ENCODE data around the gene FAM53A. TPM values are rescaled to one million over a fixed set of nuclear protein-coding genes. Genes with fewer than 3 reads are reported as not detected.

The FAM53A gene
- total RNA-seq, 1 experiment from 2014 or later = 3.1 TPM

DNA sequence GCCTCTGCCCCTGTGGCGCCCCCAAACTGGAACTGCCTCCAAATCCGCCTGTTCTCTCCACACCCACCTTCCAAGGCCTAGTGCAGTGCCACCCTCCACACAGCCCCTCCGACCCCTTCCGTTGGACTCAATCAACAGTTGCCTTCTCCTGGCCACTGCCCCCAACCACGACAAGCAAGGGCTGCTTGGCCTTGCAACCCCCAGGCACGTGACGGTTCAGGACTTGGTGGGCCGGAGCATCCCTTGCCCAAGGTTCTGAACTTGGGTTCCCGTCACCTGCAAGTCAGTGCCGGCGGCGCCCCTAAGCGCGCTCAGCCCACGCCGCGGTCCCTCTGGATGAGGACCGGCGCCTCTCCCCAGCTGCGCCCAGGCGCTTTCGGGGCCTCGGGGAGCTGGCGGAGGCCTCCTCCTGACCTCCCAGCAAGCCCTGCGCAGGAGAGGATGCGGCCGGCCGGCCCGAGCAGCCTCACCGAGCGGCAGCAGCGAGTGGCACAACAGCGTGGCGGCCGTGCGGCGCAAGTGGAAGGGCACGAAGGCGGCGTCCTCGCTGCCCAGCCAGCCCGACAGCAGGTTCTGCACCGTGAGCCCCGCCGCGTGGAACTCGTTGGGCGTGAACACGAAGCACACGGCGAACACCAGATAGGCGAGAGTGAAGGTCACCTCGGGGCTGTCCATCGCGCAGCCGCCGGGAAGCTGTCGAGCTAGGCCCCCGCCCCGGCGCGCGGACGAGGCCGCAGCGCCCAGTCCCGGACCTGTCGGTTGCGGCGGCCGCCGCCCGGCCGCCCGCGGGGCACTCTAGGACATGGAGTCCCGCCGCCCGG, 36.3 kb upstream of the FAM53A start:
- intact Hi-C loops (cut with micrococcal nuclease) = no loop called here
- Histone ChIP-seq H3K9me3 (ENCODE audit: low read length) (no peaks in the 10 kb centered on the region), H3K79me2 (ENCODE audit: low read length) (peaks cover 81% of the 10 kb centered on the region), H3K4me3 (ENCODE audit: low read length) (peak overlapping the region; percentile 88), H3K9ac (ENCODE audit: low read length) (peak overlapping the region; percentile 82), H3K9me2 (replicated peaks; ENCODE audit: low read length) (no peaks in the 10 kb centered on the region), H3F3A (ENCODE audit: low read length, unreplicated experiment) (no peaks in the 10 kb centered on the region), H3K4me1 (ENCODE audit: insufficient read depth, low read length) (peaks cover 19% of the 10 kb centered on the region), H3K27ac (ENCODE audit: low read length) (peak overlapping the region; percentile 51), H2AFZ (ENCODE audit: low read length) (peak overlapping the region; percentile 41; the same call in 1 of the 2 replicates), H3K36me3 (ENCODE audit: low read depth, low read length) (peaks cover 8% of the 10 kb centered on the region), H3K27me3 (ENCODE audit: low read length) (no peaks in the 10 kb centered on the region), H4K20me1 (ENCODE audit: low read length) (no peaks in the 10 kb centered on the region), H3K4me2 (ENCODE audit: low read length) (peak overlapping the region; percentile 99)
- POLR2A ChIA-PET (ENCODE audit: unreplicated experiment) = interaction anchor here (0.6 to 0.7 kb wide), 2 partner anchors 8 to 37 kb away, joined by 3 to 10 read pairs; partner anchors contain the start of gene SLBP
- BruUV-seq (replicated peaks) = no TSS peak
- ATAC-seq (peak; percentile 23), DNase-seq (no peak)
- CTCF ChIA-PET = interaction anchor here (0.6 kb wide), 1 partner anchor 25 kb away, joined by 3 read pairs; no protein-coding TSS in a partner anchor
- TF ChIP-seq EZH2phosphoT487 (IDR thresholded peaks at IDR 0.05; ENCODE audit: borderline replicate concordance, low read length) (no peak), EZH2 (IDR thresholded peaks at IDR 0.05; ENCODE audit: low read length, unreplicated experiment) (no peak)
- TF ChIP-seq, protein P1, sequence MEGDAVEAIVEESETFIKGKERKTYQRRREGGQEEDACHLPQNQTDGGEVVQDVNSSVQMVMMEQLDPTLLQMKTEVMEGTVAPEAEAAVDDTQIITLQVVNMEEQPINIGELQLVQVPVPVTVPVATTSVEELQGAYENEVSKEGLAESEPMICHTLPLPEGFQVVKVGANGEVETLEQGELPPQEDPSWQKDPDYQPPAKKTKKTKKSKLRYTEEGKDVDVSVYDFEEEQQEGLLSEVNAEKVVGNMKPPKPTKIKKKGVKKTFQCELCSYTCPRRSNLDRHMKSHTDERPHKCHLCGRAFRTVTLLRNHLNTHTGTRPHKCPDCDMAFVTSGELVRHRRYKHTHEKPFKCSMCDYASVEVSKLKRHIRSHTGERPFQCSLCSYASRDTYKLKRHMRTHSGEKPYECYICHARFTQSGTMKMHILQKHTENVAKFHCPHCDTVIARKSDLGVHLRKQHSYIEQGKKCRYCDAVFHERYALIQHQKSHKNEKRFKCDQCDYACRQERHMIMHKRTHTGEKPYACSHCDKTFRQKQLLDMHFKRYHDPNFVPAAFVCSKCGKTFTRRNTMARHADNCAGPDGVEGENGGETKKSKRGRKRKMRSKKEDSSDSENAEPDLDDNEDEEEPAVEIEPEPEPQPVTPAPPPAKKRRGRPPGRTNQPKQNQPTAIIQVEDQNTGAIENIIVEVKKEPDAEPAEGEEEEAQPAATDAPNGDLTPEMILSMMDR (conservative IDR thresholded peaks at IDR 0.05; ENCODE audit: low read depth, low read length) = no peak

GRCh38 chr4:1718095-1718850, 34.2 kb upstream of the FAM53A start:
- Histone ChIP-seq H3K27ac (ENCODE audit: low read length) (no peak overlapping the region), H3K4me2 (ENCODE audit: low read length) (no peak overlapping the region), H3F3A (ENCODE audit: low read length, unreplicated experiment) (no peaks in the 10 kb centered on the region), H3K79me2 (ENCODE audit: low read length) (peaks cover 88% of the 10 kb centered on the region), H3K4me1 (ENCODE audit: insufficient read depth, low read length) (peaks cover 30% of the 10 kb centered on the region), H3K36me3 (ENCODE audit: low read depth, low read length) (peaks cover 2% of the 10 kb centered on the region; the same call in 1 of the 2 replicates), H3K4me3 (ENCODE audit: low read length) (no peak overlapping the region), H3K9me2 (replicated peaks; ENCODE audit: low read length) (no peaks in the 10 kb centered on the region), H3K9me3 (ENCODE audit: low read length) (no peaks in the 10 kb centered on the region), H3K27me3 (ENCODE audit: low read length) (no peaks in the 10 kb centered on the region), H2AFZ (ENCODE audit: low read length) (no peak overlapping the region), H4K20me1 (ENCODE audit: low read length) (peaks cover 4% of the 10 kb centered on the region; the same call in 1 of the 2 replicates), H3K9ac (ENCODE audit: low read length) (no peak overlapping the region)
- DNase-seq = no peak
- ATAC-seq = no peak
- intact Hi-C loops (cut with micrococcal nuclease) = no loop called here
- ChIA-PET POLR2A (ENCODE audit: unreplicated experiment) (no interaction called here), CTCF (no interaction called here)
- TF ChIP-seq EZH2phosphoT487 (IDR thresholded peaks at IDR 0.05; ENCODE audit: borderline replicate concordance, low read length) = no peak
- no peak for TF ChIP-seq EZH2 (IDR thresholded peaks at IDR 0.05; ENCODE audit: low read length, unreplicated experiment)
- TF ChIP-seq, protein P1 (conservative IDR thresholded peaks at IDR 0.05; ENCODE audit: low read depth, low read length) = no peak
- no TSS peak for BruUV-seq (replicated peaks)

Measured in PC-3 (cell line).